HG02642 (cell line): ENCODE measurements around the gene ZNF480.
"Not testable (repeated sequence)": the region's sequence is repeated elsewhere in the genome, so short reads cannot be mapped to it uniquely, and the experiment has no call there.

Experiments used
- ATAC-seq: cut with Tn5 transposase; IDR thresholded peaks from one replicate; pipeline ENCODE4 v1.9.1; 2021; ENCODE audit warnings: mild to moderate bottlenecking; ENCODE audit not compliant: unreplicated experiment, poor library complexity

Gene ZNF480

GRCh38 chr19:52296773-52297600, at the start of gene ZNF480:
Gene ZNF480 (plus strand): TSS chr19:52297169. CDS start chr19:52300413, 3,244 bp downstream.
- ATAC-seq, result peak; percentile 61

GRCh38 chr19:52248241-52248640, 48.7 kb upstream of the ZNF480 start:
- no peak for ATAC-seq

DNA sequence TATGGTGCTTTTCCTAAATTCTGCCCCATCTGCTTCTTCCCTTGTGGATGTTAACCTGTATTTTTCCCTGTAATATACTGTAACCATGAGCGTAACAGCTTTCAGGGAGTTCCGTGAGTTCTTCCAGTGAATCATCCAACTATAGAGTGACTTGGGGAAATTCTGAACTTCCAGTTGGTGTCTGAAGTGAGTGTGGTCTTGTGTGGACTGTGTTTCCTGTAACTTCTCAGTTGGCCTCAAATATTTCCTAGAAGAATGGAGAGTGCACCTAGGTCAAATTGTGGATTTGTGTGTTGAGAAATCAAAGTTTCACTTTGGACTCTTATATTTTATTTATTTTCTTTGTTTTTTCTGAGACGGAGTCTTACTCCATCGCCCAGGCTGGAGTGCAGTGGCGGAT, 38.5 kb upstream of the ZNF480 start:
- ATAC-seq, result no peak

DNA sequence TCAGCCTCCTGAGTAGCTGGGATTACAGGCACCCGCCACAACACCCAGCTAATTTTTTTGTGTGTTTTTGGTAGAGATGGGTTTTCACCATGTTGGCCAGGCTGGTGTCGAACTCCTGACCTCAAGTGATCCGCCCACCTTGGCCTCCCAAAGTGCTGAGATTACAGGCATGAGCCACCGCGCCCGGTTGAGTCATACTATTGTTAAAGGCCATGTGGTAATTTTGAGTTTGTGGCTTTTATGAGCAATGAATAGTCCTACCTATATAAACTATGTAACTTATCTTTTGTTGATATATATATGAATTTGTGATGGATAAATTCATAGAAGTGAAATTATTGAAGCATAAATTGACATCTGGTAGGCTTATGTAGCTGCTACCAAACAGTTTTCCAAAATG, 31.4 kb upstream of the ZNF480 start:
- not testable (repeated sequence) for ATAC-seq

DNA sequence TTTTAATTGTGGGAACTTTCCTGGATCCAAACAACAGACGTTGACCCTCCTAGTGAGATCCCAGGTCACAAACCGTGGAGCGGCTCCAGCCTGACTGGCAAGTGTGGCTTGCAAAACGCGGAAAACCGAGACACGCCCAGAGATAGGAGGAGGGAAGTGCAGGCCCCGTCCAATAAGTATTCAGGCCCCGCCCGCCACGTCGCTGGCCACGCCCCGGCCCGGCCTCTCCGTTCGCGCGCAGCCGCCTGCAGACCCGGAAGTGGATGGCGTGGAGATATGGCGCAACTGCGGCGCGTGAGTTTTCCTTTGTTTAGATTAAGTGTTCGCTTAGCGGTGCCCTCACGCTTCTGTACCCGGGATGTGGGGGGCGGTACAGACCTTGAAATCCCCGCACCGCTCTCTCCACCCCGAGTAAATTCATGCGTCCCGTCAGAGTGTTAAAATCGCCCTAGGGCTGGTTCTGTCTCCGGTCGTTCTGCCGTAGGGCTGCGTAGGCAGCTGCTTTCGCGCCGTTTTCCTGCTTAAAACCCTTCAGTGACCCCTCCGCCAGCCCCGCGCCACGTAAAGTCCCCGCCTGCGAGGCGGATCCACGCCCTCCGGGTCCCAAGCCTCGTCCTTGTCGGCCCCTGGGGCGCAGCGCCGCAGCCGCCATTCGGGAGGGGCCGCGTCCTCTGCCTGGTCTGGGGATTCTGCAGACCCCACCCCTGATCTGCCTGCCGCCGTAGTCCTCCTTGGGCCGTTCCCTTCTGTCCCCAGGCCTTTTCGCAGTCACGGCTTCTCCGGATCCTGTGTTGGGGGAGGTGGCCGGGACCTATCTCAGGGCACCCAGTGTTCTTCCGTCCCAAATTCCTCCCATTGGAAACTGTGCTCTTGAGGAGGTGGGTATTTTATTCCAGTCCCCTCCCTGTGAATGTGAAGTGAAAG, 27.4 kb upstream of the ZNF480 start, which contains the start of gene ZNF766:
Gene ZNF766 (plus strand): TSS at position 250 of the 924 bp plus-strand sequence. CDS start 27 bp downstream, at position 277.
- peak; percentile 96 for ATAC-seq

- ATAC-seq, result no peak
These were observed 26.6 kb upstream of the ZNF480 start for GRCh38 chr19:52270266-52270885.

DNA sequence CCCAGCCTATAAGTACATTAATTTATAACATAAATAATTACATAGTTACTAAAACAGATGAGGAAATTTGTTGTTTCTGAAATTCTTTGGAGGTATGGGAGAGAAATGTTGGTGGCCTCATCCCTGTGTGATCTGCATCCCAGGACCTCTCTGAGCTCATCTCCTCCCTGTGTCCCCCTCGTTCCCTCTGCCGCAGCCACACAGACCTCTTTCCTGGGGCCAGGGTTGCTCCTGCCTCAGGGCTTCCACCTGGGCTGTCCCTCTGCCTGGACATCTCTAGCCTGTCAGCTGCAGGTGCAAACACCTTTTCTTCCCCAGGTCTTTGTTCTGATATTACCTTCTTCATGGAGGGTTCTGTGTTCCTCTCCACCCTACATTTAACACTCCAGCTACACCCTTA, 23.7 kb upstream of the ZNF480 start:
- ATAC-seq, result no peak

GRCh38 chr19:52274191-52274590, 22.8 kb upstream of the ZNF480 start:
- no peak for ATAC-seq

DNA sequence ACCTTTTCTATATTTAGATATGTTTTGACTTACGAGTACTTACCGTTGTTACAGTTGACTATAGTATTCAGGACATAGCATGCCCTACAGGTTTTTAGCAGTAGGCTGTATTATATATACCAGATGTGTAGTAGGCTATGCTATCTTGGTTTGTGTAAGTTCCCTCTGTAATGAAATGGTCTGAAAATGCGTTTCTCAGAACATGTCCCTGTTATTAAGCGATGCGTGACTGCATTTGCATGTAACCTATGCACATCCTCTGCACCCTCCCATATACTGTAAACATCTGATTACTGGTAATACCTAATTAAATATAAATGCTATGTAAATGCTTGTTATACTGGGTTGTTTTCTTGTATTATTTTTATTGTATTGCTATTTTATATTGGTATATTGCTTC, 21.0 kb upstream of the ZNF480 start:
- no peak for ATAC-seq

GRCh38 chr19:52277471-52277870, 19.5 kb upstream of the ZNF480 start:
- no peak for ATAC-seq

GRCh38 chr19:52286256-52286655, 10.7 kb upstream of the ZNF480 start:
- no peak for ATAC-seq

DNA sequence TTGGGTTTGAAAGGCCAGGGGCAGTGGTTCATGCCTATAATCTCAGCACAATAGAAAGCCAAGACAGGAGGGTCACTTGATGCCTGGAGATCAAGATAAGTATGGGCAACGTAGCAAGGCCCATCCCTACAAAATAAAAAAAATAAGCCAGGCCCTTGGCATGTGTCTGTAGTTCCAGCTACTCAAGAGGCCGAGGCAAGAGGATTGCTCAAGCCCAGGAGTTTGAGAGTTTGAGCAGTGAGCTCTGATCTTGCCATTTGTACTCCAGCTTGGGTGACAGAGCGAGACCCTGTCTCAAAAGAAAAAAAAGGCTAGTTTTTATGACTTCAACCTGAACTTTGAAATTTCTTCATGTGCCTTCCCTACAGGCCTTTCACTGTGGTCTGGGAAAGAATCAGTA, 5.2 kb upstream of the ZNF480 start:
- ATAC-seq, result no peak

GRCh38 chr19:52292946-52293345, 4.0 kb upstream of the ZNF480 start:
- not testable (repeated sequence) for ATAC-seq

DNA sequence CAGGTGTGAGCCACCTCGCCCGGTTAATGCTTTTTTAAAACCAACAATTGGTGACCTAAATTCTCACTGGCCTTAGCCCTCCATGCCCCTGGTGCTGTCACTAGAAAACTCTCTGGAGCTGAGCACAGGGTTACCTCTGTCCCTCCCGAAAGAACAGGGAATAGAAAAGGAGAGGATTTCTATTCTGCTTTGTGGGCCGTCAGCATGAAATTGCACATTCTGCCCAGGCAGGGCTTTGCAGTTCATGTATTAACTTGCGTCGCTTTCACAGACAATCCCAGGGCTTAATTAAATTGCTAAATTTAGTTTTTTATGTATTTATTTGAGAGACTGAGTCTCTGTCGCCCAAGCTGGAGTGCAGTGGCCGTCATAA, 583 bp upstream of the ZNF480 start:
- peak; percentile 19 for ATAC-seq

GRCh38 chr19:52297601-52298364, 814 bp downstream of the ZNF480 start:
- peak; percentile 25 for ATAC-seq

GRCh38 chr19:52307275-52307674, 10.3 kb downstream of the ZNF480 start:
- ATAC-seq, result no peak

GRCh38 chr19:52322429-52322828, 25.5 kb downstream of the ZNF480 start:
- no peak for ATAC-seq

- ATAC-seq, result no peak
These were observed 34.8 kb downstream of the ZNF480 start for GRCh38 chr19:52331757-52332156.

DNA sequence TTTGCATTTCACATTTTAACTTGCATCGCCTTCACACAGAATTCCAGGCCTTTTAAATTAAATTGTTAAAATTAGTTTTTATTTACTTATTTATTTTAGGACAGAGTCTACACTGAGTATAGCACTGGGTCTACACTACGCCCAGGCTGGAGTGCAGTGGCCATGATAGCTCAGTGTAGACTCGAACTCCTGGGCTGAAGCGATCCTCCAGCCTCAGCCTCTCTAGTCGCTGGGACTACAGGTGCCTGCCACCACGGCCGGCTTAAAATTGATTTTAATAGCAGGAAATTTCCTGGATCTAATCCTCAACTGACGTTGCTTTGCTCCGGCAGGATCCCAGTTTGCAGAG, 38.8 kb downstream of the ZNF480 start:
- ATAC-seq, result no peak
